ENCODE data around the gene ACP1.
A peak's percentile ranks its signal among the peaks of the same experiment; 100 is the strongest.

ACP1 gene

GRCh38 chr2:264493-265468, at the start of gene ACP1:
TSS of gene ACP1 (plus strand) at chr2:264947. CDS start at chr2:264965, 18 bp downstream.
- DNase-seq = peak; percentile 92 to 93

GRCh38 chr2:216068-216467, 48.7 kb upstream of the ACP1 start:
- DNase-seq = no peak

GRCh38 chr2:223451-223850, 41.3 kb upstream of the ACP1 start:
- no peak for DNase-seq

DNA sequence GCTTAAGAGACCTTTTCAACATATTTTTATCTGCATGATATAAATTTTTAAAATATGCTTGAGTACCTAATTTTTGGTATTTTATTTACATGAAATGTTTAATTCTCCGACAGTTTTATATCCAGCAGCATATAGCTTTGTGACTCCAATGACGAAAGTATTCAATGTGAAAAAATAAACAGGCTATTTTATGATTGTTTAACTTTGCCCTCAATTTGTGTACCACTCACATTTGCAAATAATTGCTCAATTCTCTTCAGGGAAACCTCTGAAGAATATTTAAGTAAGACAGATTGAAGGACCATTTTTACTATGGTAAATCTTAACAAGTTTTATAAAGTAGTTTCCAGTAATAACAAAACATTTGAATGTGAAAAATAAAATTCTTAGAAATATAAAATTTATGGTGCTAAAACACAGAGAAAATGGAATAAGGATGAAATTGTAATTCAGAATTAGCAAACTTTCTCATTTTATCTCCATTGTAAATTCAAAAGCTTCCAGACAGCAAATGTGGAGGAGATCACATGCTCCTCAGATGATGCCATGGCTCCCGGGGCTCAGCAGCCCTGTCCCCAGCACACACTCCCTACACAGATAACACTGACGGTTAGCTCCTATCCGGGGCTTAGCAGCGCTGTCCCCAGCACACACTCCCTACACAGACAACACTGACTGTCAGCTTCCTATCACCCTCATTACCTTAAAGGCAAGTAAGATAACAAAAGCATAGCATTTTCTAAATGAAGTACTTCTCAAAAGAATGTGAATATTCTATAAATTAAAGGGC, 40.6 kb upstream of the ACP1 start:
- DNase-seq = no peak

GRCh38 chr2:228115-228514, 36.6 kb upstream of the ACP1 start:
- no peak for DNase-seq

GRCh38 chr2:228518-229278, 36.0 kb upstream of the ACP1 start:
- no peak for DNase-seq

- DNase-seq = no peak
These were observed 33.1 kb upstream of the ACP1 start for GRCh38 chr2:231521-232185.

- DNase-seq = no peak
These were observed 31.7 kb upstream of the ACP1 start for GRCh38 chr2:233030-233429.

- DNase-seq = no peak
These were observed 30.3 kb upstream of the ACP1 start for GRCh38 chr2:234421-234820.

GRCh38 chr2:236993-237539, 27.7 kb upstream of the ACP1 start:
- no peak for DNase-seq

GRCh38 chr2:237878-238277, 26.9 kb upstream of the ACP1 start:
- no peak for DNase-seq

DNA sequence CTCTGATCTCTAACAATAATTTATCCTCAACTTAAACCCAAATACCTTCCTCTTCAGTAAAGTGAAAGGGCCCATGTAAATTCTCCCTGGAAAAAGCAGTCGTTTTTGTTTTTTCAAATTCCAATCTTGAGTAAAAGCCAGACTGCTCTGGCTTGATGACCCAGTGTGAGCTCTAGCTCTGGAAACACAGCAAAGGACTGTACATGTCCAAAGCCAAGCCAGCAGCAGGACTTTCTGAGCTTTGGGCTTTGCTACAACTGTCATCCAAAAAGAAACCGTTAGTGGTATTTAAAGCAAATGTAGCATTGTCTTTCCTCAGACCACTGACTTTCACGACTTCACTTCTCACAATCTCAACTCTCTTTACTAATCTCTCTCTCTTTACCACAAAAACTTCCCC, 26.3 kb upstream of the ACP1 start:
- DNase-seq = no peak

DNA sequence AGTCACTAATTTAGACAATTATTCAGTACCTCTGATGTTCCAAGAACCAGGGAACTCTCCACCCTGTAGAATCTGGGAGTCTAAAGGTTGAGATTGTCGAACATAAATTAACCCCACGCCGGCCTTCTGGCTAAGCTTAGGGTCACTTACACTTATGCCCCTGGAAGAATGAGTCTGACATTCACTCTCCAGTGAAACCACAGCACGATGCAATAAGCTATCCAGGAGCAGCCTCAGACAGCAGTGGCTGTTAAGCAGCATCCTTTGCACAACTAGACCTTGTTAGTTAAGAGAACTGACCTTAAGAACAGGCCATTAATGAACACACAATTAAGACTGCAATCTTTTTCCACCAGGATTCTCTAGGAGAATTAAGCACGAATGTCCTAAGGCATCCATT, 25.9 kb upstream of the ACP1 start:
- DNase-seq = no peak

DNA sequence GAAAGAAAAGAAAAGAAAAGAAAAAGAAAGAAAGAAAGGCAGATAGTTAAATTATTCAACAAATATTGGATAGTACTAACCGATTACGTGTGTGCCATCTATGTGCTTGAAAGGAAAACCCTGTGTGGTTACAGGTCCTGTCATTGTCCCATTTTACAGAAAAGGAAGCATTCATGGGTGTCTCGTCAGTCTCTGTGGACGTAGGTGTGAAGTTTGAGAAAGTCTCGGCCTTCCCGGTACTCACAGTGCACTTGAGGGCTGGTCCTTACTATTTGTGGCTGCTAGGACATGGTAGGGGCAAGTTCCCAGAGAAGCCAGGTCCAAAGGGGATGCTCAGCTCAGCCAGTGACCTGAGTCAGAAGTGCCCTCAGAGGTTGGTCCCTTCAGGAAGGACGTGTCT, 20.2 kb upstream of the ACP1 start:
- no peak for DNase-seq

DNA sequence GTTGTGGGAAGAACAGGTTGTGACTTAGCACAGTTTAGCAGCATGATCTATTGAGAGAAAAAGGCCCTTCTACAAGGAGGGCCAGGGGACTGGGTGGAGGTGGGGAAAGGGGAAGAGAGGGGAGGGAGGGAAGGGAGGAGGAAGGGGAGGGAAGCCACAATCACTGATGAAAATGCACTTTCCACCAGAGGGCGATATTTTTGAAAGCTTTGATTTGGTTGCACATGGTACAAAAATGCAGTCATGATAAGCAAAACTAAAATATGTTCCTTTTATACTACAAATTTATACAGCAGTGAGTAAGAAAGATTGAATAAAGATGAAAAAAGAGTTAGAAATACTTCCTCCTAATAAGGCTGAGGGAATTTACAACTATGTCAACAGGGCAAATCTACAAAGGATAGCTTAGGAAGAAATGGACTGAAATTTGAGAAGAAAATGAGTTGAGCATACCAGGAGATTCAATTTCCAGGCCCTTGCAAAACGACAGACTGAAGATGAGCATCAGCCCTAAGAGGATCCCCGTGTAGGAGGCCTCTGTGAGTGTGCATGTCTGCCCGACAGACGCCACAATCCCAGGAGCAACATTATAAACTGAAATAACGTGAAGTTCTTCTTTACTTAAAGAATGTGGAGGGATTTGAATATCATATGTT, 18.1 kb upstream of the ACP1 start:
- no peak for DNase-seq

GRCh38 chr2:248724-249123, 16.0 kb upstream of the ACP1 start:
- no peak for DNase-seq

DNA sequence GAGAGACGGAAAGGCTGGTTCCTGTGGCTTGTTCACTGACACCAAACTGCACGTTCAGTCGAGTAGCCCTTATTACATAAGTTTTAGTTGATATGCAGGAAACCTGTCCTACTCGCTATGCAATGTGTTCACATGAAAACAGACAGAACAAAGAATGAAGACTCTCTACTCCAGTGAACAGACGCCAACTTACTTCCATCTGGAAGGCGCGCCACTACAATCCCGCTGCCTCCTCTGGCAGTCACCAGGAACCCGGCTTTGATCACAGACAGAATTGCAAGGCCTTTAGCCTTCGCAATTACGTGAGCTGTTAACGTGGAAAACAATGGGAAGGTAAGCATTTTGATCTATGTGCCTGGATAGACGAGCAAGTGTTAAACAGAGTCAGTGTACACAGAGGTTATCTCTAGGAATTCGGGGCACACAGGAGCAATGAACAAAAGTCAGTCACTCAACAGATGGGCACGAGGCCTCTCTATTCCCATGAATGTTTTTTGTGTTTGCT, 15.2 kb upstream of the ACP1 start:
- DNase-seq = no peak

GRCh38 chr2:252001-252602, 12.6 kb upstream of the ACP1 start:
- DNase-seq = no peak

GRCh38 chr2:253202-253638, 11.5 kb upstream of the ACP1 start:
- no peak for DNase-seq

GRCh38 chr2:254241-254640, 10.5 kb upstream of the ACP1 start:
- no peak for DNase-seq

GRCh38 chr2:255195-255594, 9.6 kb upstream of the ACP1 start:
- DNase-seq = no peak

Data from activated CD4-positive, alpha-beta T cell treated with anti-CD3 and anti-CD28 coated beads, Interleukin-2, amount 50 U/mL, for 4 hours (primary cell).